RWPE1 (cell line): ENCODE measurements around the gene NOXRED1.

Experiments
- CTCF ChIA-PET: fragments of 350-600 bp; sonication (Branson Sonifier 250); formaldehyde crosslinking; extraction: SDS; loops from one replicate; lab custom pipeline; 2021; lab: Yijun Ruan, JAX
- POLR2A ChIA-PET: fragments of 400-600 bp; formaldehyde crosslinking; extraction: SDS; loops from one replicate; lab custom pipeline; 2020; ENCODE audit warnings: antibody characterized with exemption; ENCODE audit not compliant: low non-redundant PET; lab: Yijun Ruan, JAX
- DNase-seq: peaks from one replicate; pipeline ENCODE4 v3.0.0; 2012; ENCODE audit warnings: low spot score
- H3K27ac ChIP-seq: fragments of 450-650 bp; 2 replicates; pipeline ENCODE4 v1.5.1; 2017
- TF ChIP-seq, protein P1 (sequence below): fragments of 450-650 bp; conservative IDR thresholded peaks from 2 replicates; pipeline ENCODE4 v1.5.1; 2017; ENCODE audit warnings: low read depth, mild to moderate bottlenecking

Gene NOXRED1, protein sequence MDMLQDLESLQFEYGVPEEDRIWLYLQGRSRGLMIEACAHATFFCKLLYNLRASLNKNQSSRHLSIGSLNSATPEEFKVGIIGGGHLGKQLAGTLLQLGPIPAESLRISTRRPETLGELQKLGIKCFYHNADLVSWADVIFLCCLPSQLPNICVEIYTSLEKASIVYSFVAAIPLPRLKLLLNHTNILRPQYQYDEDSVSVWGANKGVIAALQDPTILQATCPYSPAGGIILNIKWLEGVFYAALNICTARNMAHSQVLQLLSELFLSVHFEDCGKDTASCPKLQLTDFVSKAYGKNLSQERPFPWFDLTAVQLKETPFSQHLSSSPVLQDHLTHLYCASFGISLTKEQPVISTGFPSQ

DNA sequence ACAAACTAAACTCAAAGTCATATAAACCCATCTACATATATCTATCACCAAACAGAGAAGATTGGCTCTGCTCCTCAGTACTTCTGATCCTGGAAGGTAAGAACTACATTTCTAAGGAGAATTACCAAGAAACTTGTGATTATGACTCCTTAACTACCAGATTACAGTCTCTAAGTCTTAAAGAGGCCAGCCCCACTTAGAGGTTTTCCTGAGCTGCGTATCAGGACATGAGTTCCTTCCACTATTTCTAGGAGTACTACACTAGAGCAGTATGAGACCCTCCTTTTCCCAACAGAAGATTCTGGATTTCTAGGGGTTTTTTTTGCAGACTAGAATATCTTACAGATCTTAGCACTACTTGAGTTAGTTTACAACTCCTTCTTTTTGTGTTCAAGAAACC, at the start of gene NOXRED1:
NOXRED1 (minus strand) TSS at position 101 of the 400 bp plus-strand sequence. CDS start 634 bp downstream, outside the sequence.
- TF ChIP-seq, protein P1, sequence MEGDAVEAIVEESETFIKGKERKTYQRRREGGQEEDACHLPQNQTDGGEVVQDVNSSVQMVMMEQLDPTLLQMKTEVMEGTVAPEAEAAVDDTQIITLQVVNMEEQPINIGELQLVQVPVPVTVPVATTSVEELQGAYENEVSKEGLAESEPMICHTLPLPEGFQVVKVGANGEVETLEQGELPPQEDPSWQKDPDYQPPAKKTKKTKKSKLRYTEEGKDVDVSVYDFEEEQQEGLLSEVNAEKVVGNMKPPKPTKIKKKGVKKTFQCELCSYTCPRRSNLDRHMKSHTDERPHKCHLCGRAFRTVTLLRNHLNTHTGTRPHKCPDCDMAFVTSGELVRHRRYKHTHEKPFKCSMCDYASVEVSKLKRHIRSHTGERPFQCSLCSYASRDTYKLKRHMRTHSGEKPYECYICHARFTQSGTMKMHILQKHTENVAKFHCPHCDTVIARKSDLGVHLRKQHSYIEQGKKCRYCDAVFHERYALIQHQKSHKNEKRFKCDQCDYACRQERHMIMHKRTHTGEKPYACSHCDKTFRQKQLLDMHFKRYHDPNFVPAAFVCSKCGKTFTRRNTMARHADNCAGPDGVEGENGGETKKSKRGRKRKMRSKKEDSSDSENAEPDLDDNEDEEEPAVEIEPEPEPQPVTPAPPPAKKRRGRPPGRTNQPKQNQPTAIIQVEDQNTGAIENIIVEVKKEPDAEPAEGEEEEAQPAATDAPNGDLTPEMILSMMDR, result no peak
- POLR2A ChIA-PET, result no interaction called here
- CTCF ChIA-PET, result no interaction called here
- no peak for DNase-seq
- no peak within 1 kb of the TSS for H3K27ac ChIP-seq

DNA sequence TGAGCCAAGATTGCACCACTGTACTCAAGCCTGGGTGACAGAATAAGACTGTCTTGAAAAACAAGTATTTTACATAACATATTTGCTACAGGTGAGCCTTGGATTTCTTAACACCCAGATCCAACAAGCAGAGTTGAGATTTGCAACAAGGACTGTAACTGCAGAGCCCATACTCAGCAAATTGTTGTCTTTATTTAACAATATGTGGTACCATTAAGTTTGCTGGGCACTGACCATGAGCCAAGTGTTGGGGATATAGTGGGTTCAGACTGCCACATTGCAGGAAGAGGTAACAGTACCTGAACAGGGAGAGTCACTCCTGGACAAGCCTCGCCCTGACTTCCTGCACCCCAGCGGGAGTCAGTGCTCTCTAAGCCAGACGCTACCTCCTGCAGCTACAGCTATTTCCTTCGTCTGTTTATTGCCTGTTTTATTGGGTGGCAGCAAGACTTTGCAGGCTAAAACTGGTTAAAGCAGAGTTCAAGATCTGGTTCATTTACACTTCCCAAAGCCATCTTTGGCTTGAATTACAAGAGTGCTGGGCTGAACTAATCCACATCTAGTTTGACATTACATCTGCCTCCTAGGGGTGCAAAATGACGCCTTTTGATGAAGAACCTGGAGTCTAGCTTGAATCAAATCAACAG, 47.0 kb upstream of the NOXRED1 start:
- ChIA-PET CTCF (no interaction called here), POLR2A (no interaction called here)
- TF ChIP-seq, protein P1, result no peak
- DNase-seq, result no peak
- H3K27ac ChIP-seq, result no peak overlapping the region

DNA sequence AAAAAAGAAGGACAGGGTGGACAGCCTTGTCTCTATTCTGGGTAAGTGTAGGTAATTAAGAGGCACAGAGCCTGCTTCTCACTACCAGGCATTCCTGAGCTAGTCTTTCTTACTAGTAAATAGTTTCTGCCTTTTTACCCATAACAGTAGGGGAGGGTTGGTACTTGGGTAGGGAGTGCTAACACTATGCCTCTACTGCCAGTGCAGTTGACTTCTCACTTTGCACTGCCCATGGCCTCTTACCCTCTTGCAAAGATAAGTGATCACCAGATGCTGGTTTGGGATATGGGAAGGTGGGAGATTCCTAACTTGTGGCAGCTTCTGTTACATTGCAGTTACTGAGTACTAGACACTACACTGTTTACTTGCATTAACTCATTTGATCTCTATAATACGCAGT, 46.2 kb upstream of the NOXRED1 start:
- DNase-seq, result no peak
- CTCF ChIA-PET, result interaction anchor here (0.7 kb wide), 1 partner anchor 29 kb away, joined by 4 read pairs; the partner anchor contains the start of gene ISM2
- POLR2A ChIA-PET, result no interaction called here
- H3K27ac ChIP-seq, result no peak overlapping the region
- TF ChIP-seq, protein P1, result no peak

DNA sequence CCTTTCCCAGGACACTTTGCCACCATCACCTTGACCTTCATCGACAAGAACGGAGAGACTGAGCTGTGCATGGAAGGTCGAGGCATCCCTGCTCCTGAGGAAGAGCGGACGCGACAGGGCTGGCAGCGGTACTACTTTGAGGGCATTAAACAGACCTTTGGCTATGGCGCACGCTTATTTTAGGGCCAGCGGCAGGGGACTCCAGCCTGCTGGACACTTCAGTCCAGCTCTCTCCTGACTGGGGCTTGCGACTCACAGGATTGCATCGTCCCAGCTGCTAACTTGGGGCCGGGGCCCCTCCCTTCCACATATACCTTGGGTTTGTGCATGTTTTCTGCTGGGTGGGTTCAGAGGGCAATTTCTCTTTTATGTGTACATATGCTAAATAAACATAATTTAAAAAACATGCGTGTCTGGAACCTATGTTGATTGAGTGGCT, 45.8 kb upstream of the NOXRED1 start:
- TF ChIP-seq, protein P1, result no peak
- no peak overlapping the region for H3K27ac ChIP-seq
- POLR2A ChIA-PET, result no interaction called here
- no peak for DNase-seq
- CTCF ChIA-PET, result interaction anchor here (0.7 kb wide), 1 partner anchor 30 kb away, joined by 4 read pairs; the partner anchor contains the start of gene ISM2

DNA sequence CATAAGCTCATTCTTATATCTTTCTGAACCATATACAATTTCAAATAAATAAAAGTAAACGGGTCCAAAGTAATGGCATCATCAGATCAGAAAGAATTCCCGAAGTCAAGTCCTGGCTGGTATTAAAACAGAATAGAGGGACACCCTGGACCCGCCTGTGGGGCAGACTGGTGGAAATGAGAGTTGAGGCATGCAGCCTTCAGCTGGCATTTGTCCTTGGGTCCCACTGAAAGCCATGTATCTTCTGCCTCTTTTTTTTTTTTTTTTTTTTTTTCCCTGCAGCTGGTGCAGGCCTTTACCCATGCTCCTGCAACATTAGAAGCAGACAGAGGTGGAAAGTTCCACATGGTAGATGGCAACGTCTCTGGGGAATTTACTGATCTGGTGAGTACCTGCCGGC, 44.5 kb upstream of the NOXRED1 start:
- CTCF ChIA-PET, result interaction anchor here (0.6 kb wide), 1 partner anchor 199 kb away, joined by 8 read pairs; no protein-coding TSS in a partner anchor
- TF ChIP-seq, protein P1, result no peak
- POLR2A ChIA-PET, result no interaction called here
- no peak for DNase-seq
- H3K27ac ChIP-seq, result no peak overlapping the region

DNA sequence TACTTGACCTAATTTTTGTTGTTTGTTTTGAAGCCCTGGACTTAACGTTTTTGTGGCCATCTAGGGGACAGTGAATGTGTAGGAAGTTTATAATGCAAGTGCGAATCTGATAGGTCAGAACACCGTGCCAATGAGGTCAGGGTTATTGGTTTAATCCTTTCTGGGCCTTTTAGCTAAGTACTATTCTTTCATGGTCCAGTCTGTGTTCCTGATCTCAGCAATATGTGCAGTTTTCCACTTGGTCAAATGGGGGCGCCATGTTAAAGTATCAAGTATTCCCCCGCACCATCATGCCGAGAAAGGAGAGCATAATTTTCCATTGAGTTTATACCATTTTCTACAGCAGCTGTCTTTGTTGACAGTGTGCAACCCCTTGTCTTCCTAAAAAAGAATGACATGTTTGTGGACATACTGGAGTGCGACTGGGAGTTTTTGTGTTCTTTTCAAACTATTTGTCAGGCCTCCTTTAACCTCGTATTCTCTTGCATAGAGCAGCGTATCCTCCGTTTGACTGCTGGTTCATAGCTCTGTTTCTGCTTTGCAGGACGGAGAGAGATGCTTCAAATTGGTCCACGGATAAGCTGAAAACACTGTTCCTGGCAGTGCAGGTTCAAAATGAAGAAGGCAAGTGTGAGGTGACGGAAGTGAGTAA, 35.9 kb upstream of the NOXRED1 start:
- peak; percentile 48 for DNase-seq
- H3K27ac ChIP-seq, result no peak overlapping the region
- ChIA-PET POLR2A (no interaction called here), CTCF (interaction anchor here (0.6 to 1.2 kb wide), 4 partner anchors 18 to 850 kb away, joined by 3 to 5 read pairs (median 4); no protein-coding TSS in a partner anchor)
- TF ChIP-seq, protein P1, result peak; percentile 68
